WTC11 (cell line): ENCODE measurements around the gene CTNND2. TPM values are rescaled to one million over a fixed set of nuclear protein-coding genes. Genes with fewer than 3 reads are reported as not detected.

Source experiments
- ATAC-seq: fragments of 200-7000 bp; cut with Tn5 transposase; 2 replicates; pipeline ENCODE4 v1.10.0; 2021; ENCODE audit warnings: mild to moderate bottlenecking, moderate library complexity
- CTCF ChIA-PET: fragments of 300-600 bp; sonication (Branson Sonifier 250); formaldehyde crosslinking; loops from one replicate; lab custom pipeline; 2021; ENCODE audit warnings: antibody characterized with exemption; lab: Charles Lee
- POLR2A ChIA-PET: fragments of 350-600 bp; sonication (Branson Sonifier 250); formaldehyde crosslinking; loops from one replicate; lab custom pipeline; 2021; ENCODE audit warnings: antibody characterized with exemption; lab: Charles Lee
- DNase-seq: peaks from one replicate; pipeline ENCODE4 v3.0.0; 2021; ENCODE audit warnings: low spot score
- H3K27ac Mint-ChIP-seq: 2 replicates; pipeline ENCODE4 v1.8.0; 2021; ENCODE audit warnings: mixed read lengths
- H3K27me3 Mint-ChIP-seq: 2 replicates; pipeline ENCODE4 v1.8.0; 2021; ENCODE audit warnings: low read depth, mild to moderate bottlenecking, moderate library complexity, mixed read lengths
- H3K36me3 Mint-ChIP-seq: 2 replicates; pipeline ENCODE4 v1.8.0; 2021; ENCODE audit warnings: mixed read lengths
- H3K4me1 Mint-ChIP-seq: 2 replicates; pipeline ENCODE4 v1.8.0; 2022; ENCODE audit warnings: mixed read lengths
- H3K4me3 Mint-ChIP-seq: 2 replicates; pipeline ENCODE4 v1.8.0; 2021; ENCODE audit warnings: mild to moderate bottlenecking, moderate library complexity, mixed read lengths
- H3K9me3 Mint-ChIP-seq: 2 replicates; pipeline ENCODE4 v1.8.0; 2021; ENCODE audit warnings: mixed read lengths
- ARID4B ChIP-seq: sonication (generic); formaldehyde crosslinking; IDR thresholded peaks from 2 replicates; pipeline ENCODE4 v1.8.0; 2023; ENCODE audit warnings: missing genetic modification reagents, mild to moderate bottlenecking, borderline replicate concordance
- ATF2 ChIP-seq: sonication (generic); formaldehyde crosslinking; IDR thresholded peaks from 2 replicates; pipeline ENCODE4 v1.8.1; 2022; ENCODE audit warnings: low read depth, missing genetic modification reagents, borderline replicate concordance
- CBFB ChIP-seq: sonication (generic); formaldehyde crosslinking; IDR thresholded peaks from 2 replicates; pipeline ENCODE4 v1.8.1; 2022; ENCODE audit warnings: mild to moderate bottlenecking, low read depth, missing genetic modification reagents
- ETV6 ChIP-seq: sonication (generic); formaldehyde crosslinking; IDR thresholded peaks from 2 replicates; pipeline ENCODE4 v1.8.1; 2022; ENCODE audit warnings: mild to moderate bottlenecking, missing genetic modification reagents
- GABPB1 ChIP-seq: sonication (generic); formaldehyde crosslinking; IDR thresholded peaks from 2 replicates; pipeline ENCODE4 v1.8.1; 2023; ENCODE audit warnings: mild to moderate bottlenecking, missing genetic modification reagents
- GTF2I ChIP-seq: fragments of 250-450 bp; sonication (Bioruptor Pico); conservative IDR thresholded peaks from 2 replicates; pipeline ENCODE4 v1.4.0; 2021; ENCODE audit warnings: mild to moderate bottlenecking
- JUN ChIP-seq: sonication (generic); formaldehyde crosslinking; IDR thresholded peaks from 2 replicates; pipeline ENCODE4 v1.8.0; 2023; ENCODE audit warnings: mild to moderate bottlenecking, missing genetic modification reagents
- KAT7 ChIP-seq: sonication (generic); formaldehyde crosslinking; IDR thresholded peaks from 2 replicates; pipeline ENCODE4 v1.8.1; 2023; ENCODE audit warnings: missing genetic modification reagents, mild to moderate bottlenecking, borderline replicate concordance
- MLX ChIP-seq: sonication (generic); formaldehyde crosslinking; IDR thresholded peaks from 2 replicates; pipeline ENCODE4 v1.8.1; 2023; ENCODE audit warnings: mild to moderate bottlenecking, missing genetic modification reagents, moderate library complexity
- MXD4 ChIP-seq: fragments of 250-450 bp; sonication (Bioruptor Pico); IDR thresholded peaks from 2 replicates; pipeline ENCODE4 v1.8.0; 2021; ENCODE audit warnings: mild to moderate bottlenecking, moderate library complexity, borderline replicate concordance
- NFE2L1 ChIP-seq: sonication (generic); formaldehyde crosslinking; IDR thresholded peaks from 2 replicates; pipeline ENCODE4 v1.8.1; 2023; ENCODE audit warnings: missing genetic modification reagents
- NR1H2 ChIP-seq: sonication (generic); formaldehyde crosslinking; IDR thresholded peaks from 2 replicates; pipeline ENCODE4 v1.9.0; 2021; ENCODE audit warnings: mild to moderate bottlenecking, moderate library complexity, missing genetic modification reagents
- RELA ChIP-seq: sonication (generic); formaldehyde crosslinking; IDR thresholded peaks from 2 replicates; pipeline ENCODE4 v1.8.1; 2022; ENCODE audit warnings: missing genetic modification reagents, mild to moderate bottlenecking, borderline replicate concordance
- SOX15 ChIP-seq: fragments of 250-450 bp; sonication (Bioruptor Pico); IDR thresholded peaks from 2 replicates; pipeline ENCODE4 v1.9.0; 2021; ENCODE audit warnings: mild to moderate bottlenecking
- TCF7 ChIP-seq: sonication (generic); formaldehyde crosslinking; IDR thresholded peaks from 2 replicates; pipeline ENCODE4 v1.8.0; 2022; ENCODE audit warnings: mild to moderate bottlenecking, low read depth, missing genetic modification reagents, moderate library complexity
- ZBTB21 ChIP-seq: sonication (generic); formaldehyde crosslinking; IDR thresholded peaks from 2 replicates; pipeline ENCODE4 v1.8.1; 2023; ENCODE audit warnings: mild to moderate bottlenecking, missing genetic modification reagents, borderline replicate concordance
- ZBTB43 ChIP-seq: sonication (generic); formaldehyde crosslinking; IDR thresholded peaks from 2 replicates; pipeline ENCODE4 v1.8.1; 2023; ENCODE audit warnings: mild to moderate bottlenecking, missing genetic modification reagents
- ZNF138 ChIP-seq: sonication (generic); formaldehyde crosslinking; conservative IDR thresholded peaks from 2 replicates; pipeline ENCODE4 v1.8.1; 2022; ENCODE audit warnings: mild to moderate bottlenecking, moderate library complexity, missing genetic modification reagents
- ZNF263 ChIP-seq: sonication (generic); formaldehyde crosslinking; IDR thresholded peaks from 2 replicates; pipeline ENCODE4 v1.8.1; 2022; ENCODE audit warnings: low read depth, mild to moderate bottlenecking, moderate library complexity, missing genetic modification reagents
- ZNF396 ChIP-seq: fragments of 250-450 bp; sonication (Bioruptor Pico); IDR thresholded peaks from 2 replicates; pipeline ENCODE4 v1.8.0; 2021; ENCODE audit warnings: mild to moderate bottlenecking, moderate library complexity, borderline replicate concordance
- ZNF416 ChIP-seq: fragments of 250-450 bp; sonication (Bioruptor Pico); IDR thresholded peaks from 2 replicates; pipeline ENCODE4 v1.9.0; 2021; ENCODE audit warnings: mild to moderate bottlenecking, inconsistent platforms
- ZNF423 ChIP-seq: fragments of 250-450 bp; sonication (Bioruptor Pico); IDR thresholded peaks from 2 replicates; pipeline ENCODE4 v2.1.2; 2022; ENCODE audit warnings: mild to moderate bottlenecking, moderate library complexity
- ZNF512 ChIP-seq: sonication (generic); formaldehyde crosslinking; IDR thresholded peaks from 2 replicates; pipeline ENCODE4 v1.8.1; 2022; ENCODE audit warnings: missing genetic modification reagents, borderline replicate concordance
- ZNF671 ChIP-seq: fragments of 250-450 bp; sonication (Bioruptor Pico); IDR thresholded peaks from 2 replicates; pipeline ENCODE4 v1.8.0; 2021; ENCODE audit warnings: mild to moderate bottlenecking
- total RNA-seq: library from RNA; stranded (reverse); gene quantifications from 3 replicates; pipeline ENCODE4 v1.2.3, GENCODE V29; 2021

The CTNND2 gene
- total RNA-seq, 1 experiment from 2014 or later, result 11.9 TPM

- Mint-ChIP-seq H3K4me3 (no peak overlapping the region), H3K9me3 (peaks cover 15% of the 10 kb centered on the region), H3K27ac (no peak overlapping the region), H3K27me3 (no peaks in the 10 kb centered on the region), H3K36me3 (peaks cover 2% of the 10 kb centered on the region), H3K4me1 (no peaks in the 10 kb centered on the region)
- POLR2A ChIA-PET, result no interaction called here
- TF ChIP-seq ZNF671, result no peak
- no peak for TF ChIP-seq MXD4 (CRISPR knock-in tag)
- TF ChIP-seq ZNF138 (CRISPR knock-in tag), result no peak
- TF ChIP-seq ZNF512, result no peak
- TF ChIP-seq GABPB1 (CRISPR knock-in tag), result no peak
- no peak for TF ChIP-seq ETV6
- no peak for TF ChIP-seq ZNF423 (CRISPR knock-in tag)
- TF ChIP-seq RELA (CRISPR knock-in tag), result no peak
- TF ChIP-seq JUN (CRISPR knock-in tag), result no peak
- TF ChIP-seq SOX15, result no peak
- TF ChIP-seq ZNF416, result no peak
- TF ChIP-seq ATF2 (CRISPR knock-in tag), result no peak
- CTCF ChIA-PET, result interaction anchor here (1.1 kb wide), 1 partner anchor 14 kb away, joined by 5 read pairs; the partner anchor contains the start of gene CTNND2
- ATAC-seq (no peak; the same call in 1 of the 2 replicates), DNase-seq (no peak)
These were observed 14.3 kb upstream of the CTNND2 start for GRCh38 chr5:11918463-11919045.

GRCh38 chr5:11909471-11909870, 5.2 kb upstream of the CTNND2 start:
- H3K27ac Mint-ChIP-seq, result no peak overlapping the region
- TF ChIP-seq ZNF263 (CRISPR knock-in tag), result no peak
- no peak for TF ChIP-seq KAT7 (CRISPR knock-in tag)
- TF ChIP-seq NFE2L1 (CRISPR knock-in tag), result no peak
- no peak for TF ChIP-seq CBFB (CRISPR knock-in tag)
- no peak for TF ChIP-seq MLX
- TF ChIP-seq MXD4 (CRISPR knock-in tag), result no peak
- no peak for TF ChIP-seq ZNF138 (CRISPR knock-in tag)
- no peak for TF ChIP-seq NR1H2 (CRISPR knock-in tag)
- ChIA-PET POLR2A (no interaction called here), CTCF (no interaction called here)
- peaks cover 19% of the 10 kb centered on the region for H3K27me3 Mint-ChIP-seq
- ATAC-seq (no peak), DNase-seq (no peak)
- H3K4me3 Mint-ChIP-seq, result no peak overlapping the region
- H3K9me3 Mint-ChIP-seq, result no peaks in the 10 kb centered on the region
- H3K36me3 Mint-ChIP-seq, result no peaks in the 10 kb centered on the region
- H3K4me1 Mint-ChIP-seq, result peaks cover 16% of the 10 kb centered on the region

- CTCF ChIA-PET, result no interaction called here
- POLR2A ChIA-PET, result no interaction called here
- peaks cover 30% of the 10 kb centered on the region for H3K4me1 Mint-ChIP-seq
- no peak overlapping the region for H3K4me3 Mint-ChIP-seq
- no peaks in the 10 kb centered on the region for H3K9me3 Mint-ChIP-seq
- no peak overlapping the region for H3K27ac Mint-ChIP-seq
- peaks cover 40% of the 10 kb centered on the region for H3K27me3 Mint-ChIP-seq
- no peaks in the 10 kb centered on the region for H3K36me3 Mint-ChIP-seq
- DNase-seq (no peak), ATAC-seq (no peak)
- TF ChIP-seq ZBTB43 (CRISPR knock-in tag) (no peak), ZBTB21 (CRISPR knock-in tag) (no peak), ZNF396 (CRISPR knock-in tag) (no peak), TCF7 (CRISPR knock-in tag) (no peak), ARID4B (CRISPR knock-in tag) (no peak), GTF2I (CRISPR knock-in tag) (no peak)
These were observed 2.3 kb upstream of the CTNND2 start for GRCh38 chr5:11906497-11906896.
